Stimulated activated CD4-positive, alpha-beta T cell treated with anti-CD3 and anti-CD28 coated beads, Interleukin-1b, Interleukin-23, amount 100 ng/mL, for 24 hours (primary cell): ENCODE data around the gene EFL1.

Experiments used
- DNase-seq, 4 experiments: peaks; one replicate each; pipeline ENCODE4 v3.0.0-alpha.2; 2020; ENCODE audit warnings: low read depth in 4 of 4, low spot score in 1 of 4

Gene EFL1

DNA sequence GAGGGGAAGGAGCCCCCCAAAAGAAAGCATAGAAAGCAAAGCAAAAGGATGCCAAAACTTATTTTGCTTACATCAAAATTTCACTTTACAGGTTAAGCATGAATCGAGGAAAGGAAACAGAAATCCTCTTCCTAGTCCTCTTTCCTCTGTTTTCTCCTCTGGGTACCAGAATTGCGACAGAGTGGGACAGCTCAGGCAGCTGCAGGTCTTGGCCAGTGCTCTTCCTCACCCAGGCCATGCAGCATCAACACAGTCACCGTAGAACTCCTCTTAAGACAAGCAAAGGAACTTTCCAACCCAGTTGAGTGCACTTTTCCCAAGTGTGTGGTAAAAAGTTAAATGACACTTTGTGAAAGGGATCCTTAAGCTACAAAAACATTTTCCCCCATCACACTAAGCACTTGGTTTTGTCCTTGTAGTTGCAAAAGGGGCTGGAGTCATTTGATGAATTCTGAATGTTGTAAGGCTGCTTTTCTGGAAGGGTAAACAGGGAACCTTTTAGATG, 170.8 kb downstream of the EFL1 start:
- DNase-seq, result no peak

DNA sequence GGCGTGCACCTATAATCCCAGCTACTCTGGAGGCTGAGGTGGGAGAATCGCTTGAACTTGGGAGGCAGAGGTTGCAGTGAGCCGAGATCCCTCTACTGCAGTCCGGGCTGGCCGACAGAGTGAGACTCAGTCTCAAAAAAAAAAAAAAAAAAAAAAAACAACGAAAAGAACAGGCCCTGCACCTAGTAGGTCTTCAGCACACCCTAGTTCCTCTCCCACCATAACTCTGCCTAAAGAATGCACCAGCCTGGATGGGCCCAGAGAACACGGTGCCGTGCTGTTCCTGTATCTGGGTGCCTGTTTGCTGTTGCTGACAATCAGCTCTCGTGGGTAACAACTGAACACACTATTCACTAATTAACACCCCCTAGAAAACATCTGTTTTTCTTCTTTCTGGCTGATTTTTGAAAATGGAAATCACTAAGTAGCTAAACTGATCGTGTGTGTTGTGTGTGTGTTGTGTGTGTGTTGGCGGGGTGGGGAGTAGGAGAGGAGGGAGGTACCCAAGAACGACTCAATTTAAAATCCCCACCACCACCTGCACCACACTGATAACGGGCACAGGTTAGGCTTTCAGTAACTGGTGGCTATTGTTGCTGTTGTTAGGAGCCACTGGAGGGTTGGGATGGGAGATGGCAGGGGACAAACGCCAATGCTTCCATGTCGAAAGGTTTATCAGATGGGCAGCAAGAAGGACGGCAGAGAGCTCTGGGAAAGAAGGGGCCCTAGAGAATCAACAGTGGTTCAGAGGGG, 176.1 kb downstream of the EFL1 start:
- DNase-seq, result no peak

- no peak for DNase-seq
These were observed 180.4 kb downstream of the EFL1 start for GRCh38 chr15:82081914-82082762.

GRCh38 chr15:82080774-82081173, 181.8 kb downstream of the EFL1 start:
- DNase-seq, result no peak
